Measurements from ENCODE around the gene PRPH.
"Not testable (repeated sequence)": the region's sequence is repeated elsewhere in the genome, so short reads cannot be mapped to it uniquely, and the experiment has no call there.

The PRPH gene

GRCh38 chr12:49331380-49332222 lies 36.7 kb downstream of the PRPH start:
- Histone ChIP-seq H3K36me3 (ENCODE audit: insufficient read depth, low read depth, low read length) (peaks cover 40% of the 10 kb centered on the region), H3K27ac (ENCODE audit: low read length) (no peak overlapping the region), H3K27me3 (ENCODE audit: insufficient read depth, low read length) (peaks cover 57% of the 10 kb centered on the region), H3K4me1 (ENCODE audit: insufficient read depth, low read length) (peaks cover 3% of the 10 kb centered on the region; the same call in 1 of the 2 replicates), H3K4me3 (ENCODE audit: low read length) (no peak overlapping the region), H3K9ac (ENCODE audit: low read depth, low read length) (no peak overlapping the region), H3K9me3 (ENCODE audit: insufficient read depth, low read depth, low read length) (peaks cover 8% of the 10 kb centered on the region; the same call in 1 of the 2 replicates)

- Histone ChIP-seq H3K4me3 (ENCODE audit: low read length) (peak overlapping the region; percentile 58; the same call in 1 of the 2 replicates), H3K27me3 (ENCODE audit: insufficient read depth, low read length) (peaks cover 66% of the 10 kb centered on the region), H3K9ac (ENCODE audit: low read depth, low read length) (no peak overlapping the region), H3K4me1 (ENCODE audit: insufficient read depth, low read length) (peaks cover 3% of the 10 kb centered on the region; the same call in 1 of the 2 replicates), H3K9me3 (ENCODE audit: insufficient read depth, low read depth, low read length) (peaks cover 8% of the 10 kb centered on the region; the same call in 1 of the 2 replicates), H3K36me3 (ENCODE audit: insufficient read depth, low read depth, low read length) (peaks cover 31% of the 10 kb centered on the region), H3K27ac (ENCODE audit: low read length) (no peak overlapping the region)
Measured at GRCh38 chr12:49332441-49332861, 37.5 kb downstream of the PRPH start.

GRCh38 chr12:49332891-49333371 lies 38.0 kb downstream of the PRPH start:
- Histone ChIP-seq H3K27ac (ENCODE audit: low read length) (no peak overlapping the region), H3K4me1 (ENCODE audit: insufficient read depth, low read length) (peaks cover 5% of the 10 kb centered on the region; the same call in 1 of the 2 replicates), H3K36me3 (ENCODE audit: insufficient read depth, low read depth, low read length) (peaks cover 28% of the 10 kb centered on the region), H3K9me3 (ENCODE audit: insufficient read depth, low read depth, low read length) (peaks cover 8% of the 10 kb centered on the region; the same call in 1 of the 2 replicates), H3K9ac (ENCODE audit: low read depth, low read length) (no peak overlapping the region), H3K4me3 (ENCODE audit: low read length) (peak overlapping the region; percentile 58), H3K27me3 (ENCODE audit: insufficient read depth, low read length) (peaks cover 71% of the 10 kb centered on the region)

- not testable (repeated sequence) for H3K9me3 ChIP-seq (ENCODE audit: insufficient read depth, low read depth, low read length); H3K9ac ChIP-seq (ENCODE audit: low read depth, low read length); H3K4me3 ChIP-seq (ENCODE audit: low read length); H3K27ac ChIP-seq (ENCODE audit: low read length)
- peaks cover 25% of the 10 kb centered on the region for H3K36me3 ChIP-seq (ENCODE audit: insufficient read depth, low read depth, low read length)
- H3K27me3 ChIP-seq (ENCODE audit: insufficient read depth, low read length), result peaks cover 79% of the 10 kb centered on the region
- H3K4me1 ChIP-seq (ENCODE audit: insufficient read depth, low read length), result peaks cover 10% of the 10 kb centered on the region; the same call in 1 of the 2 replicates
Measured at GRCh38 chr12:49333778-49334177, 38.8 kb downstream of the PRPH start.

- peaks cover 8% of the 10 kb centered on the region; the same call in 1 of the 2 replicates for H3K9me3 ChIP-seq (ENCODE audit: insufficient read depth, low read depth, low read length)
- H3K27me3 ChIP-seq (ENCODE audit: insufficient read depth, low read length), result peaks cover 84% of the 10 kb centered on the region
- H3K9ac ChIP-seq (ENCODE audit: low read depth, low read length), result no peak overlapping the region
- H3K27ac ChIP-seq (ENCODE audit: low read length), result no peak overlapping the region
- no peak overlapping the region for H3K4me3 ChIP-seq (ENCODE audit: low read length)
- peaks cover 20% of the 10 kb centered on the region for H3K36me3 ChIP-seq (ENCODE audit: insufficient read depth, low read depth, low read length)
- H3K4me1 ChIP-seq (ENCODE audit: insufficient read depth, low read length), result peaks cover 14% of the 10 kb centered on the region; the same call in 1 of the 2 replicates
Measured at GRCh38 chr12:49334226-49334625, 39.3 kb downstream of the PRPH start.

- H3K27me3 ChIP-seq (ENCODE audit: insufficient read depth, low read length), result peaks cover 88% of the 10 kb centered on the region
- H3K9ac ChIP-seq (ENCODE audit: low read depth, low read length), result no peak overlapping the region
- no peak overlapping the region for H3K4me3 ChIP-seq (ENCODE audit: low read length)
Measured at GRCh38 chr12:49334681-49335080, 39.7 kb downstream of the PRPH start.

DNA sequence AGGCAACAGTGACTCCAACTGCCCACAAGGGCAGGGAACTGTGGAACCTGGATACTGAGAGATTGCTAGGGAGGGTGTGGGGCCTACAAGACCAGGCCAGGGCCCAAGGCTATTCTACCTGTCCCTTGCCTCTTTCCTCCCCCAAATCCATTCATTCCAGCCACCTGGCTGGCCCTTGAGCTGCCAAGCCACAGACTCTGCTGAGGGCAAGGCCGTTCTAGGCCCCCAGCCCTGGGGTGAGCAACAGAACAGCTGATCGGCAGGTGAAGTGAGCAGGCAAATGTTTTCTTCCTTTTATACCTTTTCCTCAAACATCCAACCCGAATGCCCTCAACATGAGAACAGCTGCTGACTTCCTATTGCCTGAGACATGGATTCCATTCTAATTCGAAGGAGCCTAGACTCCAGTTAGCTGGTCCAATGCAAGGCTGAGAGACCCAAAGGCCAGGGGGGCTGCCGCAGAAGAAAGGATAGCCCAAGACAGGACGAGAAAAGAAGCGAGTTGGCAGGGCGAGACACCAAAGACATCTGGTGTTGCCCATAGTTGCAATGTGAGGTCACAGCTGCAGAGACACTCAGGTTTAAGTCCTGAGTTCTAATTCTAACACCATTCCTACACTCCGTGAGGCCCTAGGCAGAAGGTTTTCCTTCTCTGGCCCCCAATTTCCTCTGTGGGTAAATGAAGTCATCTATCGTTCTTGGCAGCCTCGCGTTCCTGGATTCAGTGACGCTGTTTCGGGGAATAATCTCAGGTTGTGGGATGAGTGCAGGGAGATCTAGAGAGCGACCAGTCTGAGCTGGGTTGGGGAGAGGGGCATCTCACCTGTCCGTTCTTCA lies 40.4 kb downstream of the PRPH start:
- Histone ChIP-seq H3K27me3 (ENCODE audit: insufficient read depth, low read length) (peaks cover 95% of the 10 kb centered on the region), H3K27ac (ENCODE audit: low read length) (no peak overlapping the region), H3K9ac (ENCODE audit: low read depth, low read length) (no peak overlapping the region), H3K36me3 (ENCODE audit: insufficient read depth, low read depth, low read length) (peaks cover 9% of the 10 kb centered on the region), H3K4me3 (ENCODE audit: low read length) (no peak overlapping the region), H3K9me3 (ENCODE audit: insufficient read depth, low read depth, low read length) (peaks cover 8% of the 10 kb centered on the region; the same call in 1 of the 2 replicates), H3K4me1 (ENCODE audit: insufficient read depth, low read length) (peaks cover 18% of the 10 kb centered on the region; the same call in 1 of the 2 replicates)

More at GRCh38 chr12:49334681-49335080, 39.7 kb downstream of the PRPH start:
- Histone ChIP-seq H3K27ac (ENCODE audit: low read length) (no peak overlapping the region), H3K36me3 (ENCODE audit: insufficient read depth, low read depth, low read length) (peaks cover 16% of the 10 kb centered on the region), H3K9me3 (ENCODE audit: insufficient read depth, low read depth, low read length) (peaks cover 8% of the 10 kb centered on the region; the same call in 1 of the 2 replicates), H3K4me1 (ENCODE audit: insufficient read depth, low read length) (peaks cover 14% of the 10 kb centered on the region; the same call in 1 of the 2 replicates)

DNA sequence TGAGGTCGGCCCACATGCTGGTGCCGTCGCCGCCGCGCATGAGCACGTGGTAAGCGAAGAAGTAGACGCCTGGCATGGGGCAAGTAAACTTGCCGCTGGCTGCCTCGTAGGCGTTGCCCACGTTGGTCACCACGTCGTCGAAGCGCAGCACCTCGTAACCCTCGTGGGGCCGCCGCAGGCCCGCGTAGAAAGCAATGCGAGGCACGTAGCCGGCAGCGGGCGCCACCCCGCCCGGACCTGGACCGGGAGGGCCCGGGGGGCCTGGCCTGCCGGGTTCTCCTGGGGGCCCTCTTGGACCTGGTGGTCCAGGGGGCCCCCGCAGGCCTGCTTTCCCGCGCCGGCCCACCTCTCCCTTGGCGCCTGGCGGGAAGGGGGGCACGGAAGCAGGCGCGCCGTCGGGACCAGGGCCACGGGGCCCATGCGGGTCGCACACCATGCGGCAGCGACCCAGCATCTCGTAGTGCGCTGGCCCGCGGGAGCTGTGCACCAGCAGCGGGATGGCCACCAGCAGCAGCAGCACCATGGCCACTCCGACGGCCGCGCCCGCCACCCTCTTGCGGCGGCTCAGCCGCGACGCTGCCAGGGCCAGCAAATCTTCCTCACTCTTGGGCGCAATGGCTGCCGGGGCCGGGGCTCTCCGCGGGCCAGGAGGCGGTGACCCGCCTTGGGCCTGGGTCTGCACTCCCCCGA lies 41.2 kb downstream of the PRPH start:
- H3K36me3 ChIP-seq (ENCODE audit: insufficient read depth, low read depth, low read length), result peaks cover 3% of the 10 kb centered on the region; the same call in 1 of the 2 replicates
- H3K9ac ChIP-seq (ENCODE audit: low read depth, low read length), result no peak overlapping the region
- peaks cover 8% of the 10 kb centered on the region; the same call in 1 of the 2 replicates for H3K9me3 ChIP-seq (ENCODE audit: insufficient read depth, low read depth, low read length)
- peaks cover 100% of the 10 kb centered on the region for H3K27me3 ChIP-seq (ENCODE audit: insufficient read depth, low read length)
- peaks cover 23% of the 10 kb centered on the region; the same call in 1 of the 2 replicates for H3K4me1 ChIP-seq (ENCODE audit: insufficient read depth, low read length)
- peak overlapping the region; percentile 56; the same call in 1 of the 2 replicates for H3K4me3 ChIP-seq (ENCODE audit: low read length)
- no peak overlapping the region for H3K27ac ChIP-seq (ENCODE audit: low read length)

DNA sequence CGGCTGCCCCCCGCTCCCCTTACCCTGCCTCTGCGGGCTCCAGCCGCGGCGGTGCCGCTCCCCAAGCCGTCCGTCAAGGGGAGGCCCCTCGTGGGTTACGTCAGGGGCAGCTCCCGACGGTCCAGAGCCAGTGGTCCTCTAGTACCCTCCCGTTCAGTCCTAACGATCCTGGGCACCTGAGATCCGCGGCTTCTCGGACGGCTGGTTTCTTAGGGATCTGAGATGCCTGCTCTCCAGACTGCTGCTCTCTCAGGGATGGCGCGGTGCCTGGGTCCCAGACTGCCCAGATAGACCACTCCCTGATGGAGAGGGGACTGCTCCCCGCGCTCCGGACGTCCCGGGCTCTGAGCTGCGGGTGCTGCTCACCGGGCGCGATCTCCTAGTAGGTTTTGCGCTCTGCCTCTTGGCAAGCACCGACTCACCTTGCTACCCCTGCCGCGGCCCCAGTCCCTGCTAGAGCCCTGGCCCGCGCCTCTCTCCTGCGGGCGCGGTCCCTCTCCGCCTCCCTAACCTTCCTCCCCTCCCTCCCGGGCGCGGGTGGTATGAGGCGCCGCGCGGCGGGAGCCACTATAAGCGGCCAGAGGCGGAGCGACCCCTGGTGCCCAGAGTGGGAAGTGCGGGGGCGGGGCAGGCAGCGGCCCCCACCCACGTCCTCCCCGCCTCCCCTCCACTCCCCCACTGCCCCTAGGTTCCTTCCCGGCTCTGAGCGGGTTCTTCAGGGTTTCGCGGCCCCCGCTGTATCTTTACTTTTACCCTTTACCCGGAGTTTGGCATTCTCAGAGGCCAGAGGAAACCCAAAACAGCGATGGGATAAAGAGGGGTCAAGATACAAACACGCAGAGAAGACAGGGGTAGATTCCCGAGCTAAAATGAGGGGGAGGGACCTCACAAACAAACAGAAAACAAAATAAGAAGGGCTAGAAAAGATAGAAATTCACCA lies 42.0 kb downstream of the PRPH start, which contains the start of gene C1QL4:
Gene C1QL4 (minus strand): TSS at position 544 of the 940 bp plus-strand sequence. CDS start 711 bp downstream, outside the sequence.
- no peak within 1 kb of the TSS for H3K9ac ChIP-seq (ENCODE audit: low read depth, low read length)
- H3K36me3 ChIP-seq (ENCODE audit: insufficient read depth, low read depth, low read length), result no peaks in the 10 kb centered on the region

More for the DNA sequence above, 42.0 kb downstream of the PRPH start, which contains the start of gene C1QL4:
- Histone ChIP-seq H3K9me3 (ENCODE audit: insufficient read depth, low read depth, low read length) (peaks cover 8% of the 10 kb centered on the region; the same call in 1 of the 2 replicates), H3K4me3 (ENCODE audit: low read length) (peak within 1 kb of the TSS; percentile 56), H3K4me1 (ENCODE audit: insufficient read depth, low read length) (peaks cover 23% of the 10 kb centered on the region; the same call in 1 of the 2 replicates), H3K27ac (ENCODE audit: low read length) (no peak within 1 kb of the TSS), H3K27me3 (ENCODE audit: insufficient read depth, low read length) (peaks cover 100% of the 10 kb centered on the region)

All from iPS-20b (cell line).